H9 (cell line): Measurements from ENCODE around the gene HEXIM1. TPM values are rescaled to one million over a fixed set of nuclear protein-coding genes. Genes with fewer than 3 reads are reported as not detected.

ENCODE experiments used
- DNase-seq: peaks from one replicate; pipeline ENCODE4 v3.0.0-alpha.2; 2017
- H2AFZ ChIP-seq: one replicate; pipeline ENCODE4 v1.6.1; 2013; ENCODE audit warnings: mild to moderate bottlenecking, low read length, control low read depth, moderate library complexity
- H2AK5ac ChIP-seq: 2 replicates; pipeline ENCODE4 v1.6.1; 2013; ENCODE audit warnings: low read length, control low read depth, mixed read lengths; ENCODE audit not compliant: insufficient read length
- H2BK120ac ChIP-seq: one replicate; pipeline ENCODE4 v1.6.1; 2013; ENCODE audit warnings: low read depth, mild to moderate bottlenecking, low read length, control low read depth, inconsistent platforms; ENCODE audit not compliant: poor library complexity, severe bottlenecking
- H2BK12ac ChIP-seq: 2 replicates; pipeline ENCODE4 v1.6.1; 2013; ENCODE audit warnings: low read length, control low read depth, mixed read lengths, low read depth; ENCODE audit not compliant: insufficient read length
- H2BK15ac ChIP-seq: 2 replicates; pipeline ENCODE4 v1.6.1; 2013; ENCODE audit warnings: low read depth, low read length, control low read depth
- H2BK20ac ChIP-seq: one replicate; pipeline ENCODE4 v1.6.1; 2013; ENCODE audit warnings: low read depth, mild to moderate bottlenecking, low read length, control low read depth, inconsistent platforms; ENCODE audit not compliant: poor library complexity, severe bottlenecking
- H2BK5ac ChIP-seq: 2 replicates; pipeline ENCODE4 v1.6.1; 2013; ENCODE audit warnings: low read length, control low read depth, mixed read lengths; ENCODE audit not compliant: insufficient read length
- H3K14ac ChIP-seq: 2 replicates; pipeline ENCODE4 v1.6.1; 2013; ENCODE audit warnings: low read length, control low read depth; ENCODE audit not compliant: insufficient read depth
- H3K18ac ChIP-seq: 2 replicates; pipeline ENCODE4 v1.6.1; 2013; ENCODE audit warnings: low read depth, mild to moderate bottlenecking, mixed read lengths, low read length, control low read depth; ENCODE audit not compliant: insufficient read length
- H3K23ac ChIP-seq: 2 replicates; pipeline ENCODE4 v1.6.1; 2013; ENCODE audit warnings: low read length, control low read depth, mixed read lengths, low read depth; ENCODE audit not compliant: insufficient read length
- H3K23me2 ChIP-seq: 2 replicates; pipeline ENCODE4 v1.6.1; 2013; ENCODE audit warnings: low read depth, mild to moderate bottlenecking, mixed read lengths, low read length, control low read depth; ENCODE audit not compliant: insufficient read length, poor library complexity, severe bottlenecking
- H3K27ac ChIP-seq: 2 replicates; pipeline ENCODE4 v1.5.1; 2013; ENCODE audit warnings: low read length, control low read depth, mixed read lengths, low read depth; ENCODE audit not compliant: insufficient read length
- H3K27me3 ChIP-seq: 2 replicates; pipeline ENCODE4 v1.6.1; 2013; ENCODE audit warnings: low read length, control low read depth, inconsistent platforms; ENCODE audit not compliant: insufficient read depth
- H3K4ac ChIP-seq: 2 replicates; pipeline ENCODE4 v1.6.1; 2013; ENCODE audit warnings: low read depth, mild to moderate bottlenecking, control low read depth, inconsistent platforms, low read length, moderate library complexity
- H3K4me1 ChIP-seq: 2 replicates; pipeline ENCODE4 v1.6.1; 2013; ENCODE audit warnings: low read length, control low read depth, inconsistent platforms; ENCODE audit not compliant: insufficient read depth
- H3K4me2 ChIP-seq: 2 replicates; pipeline ENCODE4 v1.6.1; 2013; ENCODE audit warnings: low read length, control low read depth, mixed read lengths; ENCODE audit not compliant: insufficient read length, insufficient read depth
- H3K56ac ChIP-seq: 2 replicates; pipeline ENCODE4 v1.6.1; 2013; ENCODE audit warnings: low read depth, mild to moderate bottlenecking, mixed read lengths, low read length, control low read depth; ENCODE audit not compliant: insufficient read length
- H3K79me1 ChIP-seq: 2 replicates; pipeline ENCODE4 v1.6.1; 2013; ENCODE audit warnings: low read depth, mild to moderate bottlenecking, moderate library complexity, low read length, control low read depth, inconsistent platforms; ENCODE audit not compliant: insufficient read depth, poor library complexity, severe bottlenecking
- H3K79me2 ChIP-seq: 2 replicates; pipeline ENCODE4 v1.6.1; 2013; ENCODE audit warnings: low read length, control low read depth, inconsistent platforms; ENCODE audit not compliant: insufficient read depth
- H3K9ac ChIP-seq: 2 replicates; pipeline ENCODE4 v1.6.1; 2013; ENCODE audit warnings: low read length, control low read depth, mixed read lengths; ENCODE audit not compliant: insufficient read length; ENCODE audit errors: extremely low read depth
- H3K9me3 ChIP-seq: one replicate; pipeline ENCODE4 v1.6.1; 2013; ENCODE audit warnings: low read depth, low read length, inconsistent platforms; ENCODE audit not compliant: control insufficient read depth
- H3T11ph ChIP-seq: one replicate; pipeline ENCODE4 v1.6.1; 2013; ENCODE audit warnings: mild to moderate bottlenecking, low read length, control low read depth, inconsistent platforms
- H4K20me1 ChIP-seq: one replicate; pipeline ENCODE4 v1.6.1; 2013; ENCODE audit not compliant: control insufficient read depth, insufficient read length, insufficient read depth
- H4K5ac ChIP-seq: 2 replicates; pipeline ENCODE4 v1.6.1; 2013; ENCODE audit warnings: low read depth, mild to moderate bottlenecking, mixed read lengths, low read length, control low read depth; ENCODE audit not compliant: insufficient read length
- H4K8ac ChIP-seq: replicated peaks from 2 replicates; pipeline ENCODE4 v1.6.1; 2013; ENCODE audit warnings: low read length, control low read depth, mixed read lengths, low read depth; ENCODE audit not compliant: insufficient read length
- H4K91ac ChIP-seq: 2 replicates; pipeline ENCODE4 v1.6.1; 2013; ENCODE audit warnings: low read depth, mild to moderate bottlenecking, moderate library complexity, mixed read lengths, low read length, control low read depth; ENCODE audit not compliant: insufficient read length
- H3K27ac Mint-ChIP-seq, 3 experiments: 2 replicates in 2 of 3; 3 replicates in 1 of 3; pipeline ENCODE4 v1.8.0; 2020 to 2021; ENCODE audit warnings: mixed read lengths in 3 of 3, mild to moderate bottlenecking in 1 of 3, moderate library complexity in 1 of 3
- H3K27me3 Mint-ChIP-seq: 2 replicates; pipeline ENCODE4 v1.8.0; 2021; ENCODE audit warnings: low read depth, mild to moderate bottlenecking, moderate library complexity, mixed read lengths
- H3K36me3 Mint-ChIP-seq, 3 experiments: 2 replicates in 2 of 3; 3 replicates in 1 of 3; pipeline ENCODE4 v1.8.0; 2020 to 2021; ENCODE audit warnings: low read depth in 3 of 3, mixed read lengths in 3 of 3; ENCODE audit not compliant: insufficient read depth in 1 of 3
- H3K4me1 Mint-ChIP-seq, 2 experiments: 2 replicates each; pipeline ENCODE4 v1.8.0; 2020; ENCODE audit warnings: mixed read lengths in 2 of 2
- H3K4me3 Mint-ChIP-seq, 2 experiments: 2 replicates in 1 of 2; 3 replicates in 1 of 2; pipeline ENCODE4 v1.8.0; 2020 to 2021; ENCODE audit warnings: mild to moderate bottlenecking in 2 of 2, mixed read lengths in 2 of 2, moderate library complexity in 1 of 2
- H3K9me3 Mint-ChIP-seq, 2 experiments: 2 replicates in 1 of 2; 3 replicates in 1 of 2; pipeline ENCODE4 v1.8.0; 2020; ENCODE audit warnings: mild to moderate bottlenecking in 2 of 2, mixed read lengths in 2 of 2, moderate library complexity in 1 of 2
- WGBS: extraction: QIAGEN DNeasy Blood & Tissue Kit; methylation state at CpG from one replicate; pipeline ENCODE4 v1.1.7; 2013; ENCODE audit warnings: missing lambda C conversion rate, low lambda C conversion rate, mixed read lengths; ENCODE audit not compliant: insufficient read length; ENCODE audit errors: extremely low coverage; 5-methylcytosine and 5-hydroxymethylcytosine counted together
- total RNA-seq: library from RNA; stranded (reverse); gene quantifications from 2 replicates; pipeline ENCODE4 v1.2.1, GENCODE V29; 2021
- TF ChIP-seq, protein P1 (sequence below): fragments of 200-600 bp; sonication (generic); conservative IDR thresholded peaks from 3 replicates; pipeline ENCODE4 v1.8.0; 2021; ENCODE audit warnings: antibody characterized with exemption, mild to moderate bottlenecking

Gene HEXIM1
- total RNA-seq, 1 experiment from 2014 or later = 32.4 TPM

- Histone ChIP-seq H2BK5ac (no peak overlapping the region), H2AFZ (no peak overlapping the region), H4K20me1 (no peaks in the 10 kb centered on the region), H3K27ac (no peak overlapping the region), H3K4me1 (no peaks in the 10 kb centered on the region), H4K5ac (no peak overlapping the region), H3T11ph (no peak overlapping the region), H2BK12ac (no peak overlapping the region), H3K79me2 (no peaks in the 10 kb centered on the region), H3K23ac (no peak overlapping the region), H2BK20ac (no peak overlapping the region), H3K4me2 (no peak overlapping the region), H3K18ac (no peak overlapping the region), H2BK15ac (no peak overlapping the region), H3K23me2 (peaks cover 13% of the 10 kb centered on the region), H4K91ac (no peak overlapping the region), H3K9me3 (no peaks in the 10 kb centered on the region), H4K8ac (no peak overlapping the region), H3K79me1 (no peaks in the 10 kb centered on the region), H3K14ac (no peak overlapping the region), H3K27me3 (no peaks in the 10 kb centered on the region), H3K9ac (no peak overlapping the region), H2AK5ac (no peak overlapping the region), H3K4ac (no peak overlapping the region), H3K56ac (no peak overlapping the region), H2BK120ac (no peak overlapping the region)
- H3K36me3 Mint-ChIP-seq = peaks cover 3 to 6% (median 4%) of the 10 kb centered on the region in 3 experiments; a peak in 5 of 7 replicates
- peaks cover 3% of the 10 kb centered on the region; the same call in 1 of the 2 replicates for H3K27me3 Mint-ChIP-seq
- no peak overlapping the region for H3K27ac Mint-ChIP-seq
- DNase-seq = no peak
- peaks cover 17 to 28% of the 10 kb centered on the region in 2 experiments for H3K4me1 Mint-ChIP-seq
- WGBS = no CpG with 5 or more reads among the region's 4 CpGs
- H3K4me3 Mint-ChIP-seq = no peak overlapping the region
- peaks cover 2 to 3% of the 10 kb centered on the region in 2 experiments; a peak in 4 of 5 replicates for H3K9me3 Mint-ChIP-seq
- TF ChIP-seq, protein P1, sequence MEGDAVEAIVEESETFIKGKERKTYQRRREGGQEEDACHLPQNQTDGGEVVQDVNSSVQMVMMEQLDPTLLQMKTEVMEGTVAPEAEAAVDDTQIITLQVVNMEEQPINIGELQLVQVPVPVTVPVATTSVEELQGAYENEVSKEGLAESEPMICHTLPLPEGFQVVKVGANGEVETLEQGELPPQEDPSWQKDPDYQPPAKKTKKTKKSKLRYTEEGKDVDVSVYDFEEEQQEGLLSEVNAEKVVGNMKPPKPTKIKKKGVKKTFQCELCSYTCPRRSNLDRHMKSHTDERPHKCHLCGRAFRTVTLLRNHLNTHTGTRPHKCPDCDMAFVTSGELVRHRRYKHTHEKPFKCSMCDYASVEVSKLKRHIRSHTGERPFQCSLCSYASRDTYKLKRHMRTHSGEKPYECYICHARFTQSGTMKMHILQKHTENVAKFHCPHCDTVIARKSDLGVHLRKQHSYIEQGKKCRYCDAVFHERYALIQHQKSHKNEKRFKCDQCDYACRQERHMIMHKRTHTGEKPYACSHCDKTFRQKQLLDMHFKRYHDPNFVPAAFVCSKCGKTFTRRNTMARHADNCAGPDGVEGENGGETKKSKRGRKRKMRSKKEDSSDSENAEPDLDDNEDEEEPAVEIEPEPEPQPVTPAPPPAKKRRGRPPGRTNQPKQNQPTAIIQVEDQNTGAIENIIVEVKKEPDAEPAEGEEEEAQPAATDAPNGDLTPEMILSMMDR = no peak
Observed at GRCh38 chr17:45139533-45139920, 8.7 kb upstream of the HEXIM1 start.
